Measurements from ENCODE around the gene DGKB.

DNA sequence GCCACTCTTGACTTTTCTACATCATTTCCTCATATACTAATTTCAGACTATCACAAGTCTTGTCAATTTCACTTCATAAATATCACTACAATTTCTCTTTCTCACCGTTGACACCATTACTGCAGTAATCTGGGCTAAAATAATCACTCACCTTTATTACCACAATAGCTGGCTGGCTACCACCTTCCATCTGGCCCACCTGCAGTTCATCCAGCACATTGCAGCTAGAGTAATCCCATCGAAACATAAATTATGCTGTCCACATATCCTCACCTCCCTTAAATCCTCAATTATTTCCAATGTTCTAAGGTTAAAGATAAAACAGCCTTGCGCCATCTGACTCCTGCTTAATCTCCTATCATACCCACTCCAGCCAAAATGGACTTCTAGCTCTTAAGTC, 16.0 kb downstream of the DGKB start:
- TF ChIP-seq TAF1 (IDR thresholded peaks at IDR 0.05; ENCODE audit: borderline replicate concordance, low read depth, low read length) (no peak), FOSL2 (IDR thresholded peaks at IDR 0.05; ENCODE audit: borderline replicate concordance, low read depth) (no peak), GABPA (IDR thresholded peaks at IDR 0.05; ENCODE audit: low read depth) (no peak), CHD2 (IDR thresholded peaks at IDR 0.05; ENCODE audit: low read length, partially characterized antibody) (no peak), MXI1 (IDR thresholded peaks at IDR 0.05; ENCODE audit: low read depth, low read length) (no peak)
- TF ChIP-seq, protein P1, sequence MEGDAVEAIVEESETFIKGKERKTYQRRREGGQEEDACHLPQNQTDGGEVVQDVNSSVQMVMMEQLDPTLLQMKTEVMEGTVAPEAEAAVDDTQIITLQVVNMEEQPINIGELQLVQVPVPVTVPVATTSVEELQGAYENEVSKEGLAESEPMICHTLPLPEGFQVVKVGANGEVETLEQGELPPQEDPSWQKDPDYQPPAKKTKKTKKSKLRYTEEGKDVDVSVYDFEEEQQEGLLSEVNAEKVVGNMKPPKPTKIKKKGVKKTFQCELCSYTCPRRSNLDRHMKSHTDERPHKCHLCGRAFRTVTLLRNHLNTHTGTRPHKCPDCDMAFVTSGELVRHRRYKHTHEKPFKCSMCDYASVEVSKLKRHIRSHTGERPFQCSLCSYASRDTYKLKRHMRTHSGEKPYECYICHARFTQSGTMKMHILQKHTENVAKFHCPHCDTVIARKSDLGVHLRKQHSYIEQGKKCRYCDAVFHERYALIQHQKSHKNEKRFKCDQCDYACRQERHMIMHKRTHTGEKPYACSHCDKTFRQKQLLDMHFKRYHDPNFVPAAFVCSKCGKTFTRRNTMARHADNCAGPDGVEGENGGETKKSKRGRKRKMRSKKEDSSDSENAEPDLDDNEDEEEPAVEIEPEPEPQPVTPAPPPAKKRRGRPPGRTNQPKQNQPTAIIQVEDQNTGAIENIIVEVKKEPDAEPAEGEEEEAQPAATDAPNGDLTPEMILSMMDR (IDR thresholded peaks at IDR 0.05) = no peak; the same call in 1 of the 2 replicates
- TF ChIP-seq, protein P2, sequence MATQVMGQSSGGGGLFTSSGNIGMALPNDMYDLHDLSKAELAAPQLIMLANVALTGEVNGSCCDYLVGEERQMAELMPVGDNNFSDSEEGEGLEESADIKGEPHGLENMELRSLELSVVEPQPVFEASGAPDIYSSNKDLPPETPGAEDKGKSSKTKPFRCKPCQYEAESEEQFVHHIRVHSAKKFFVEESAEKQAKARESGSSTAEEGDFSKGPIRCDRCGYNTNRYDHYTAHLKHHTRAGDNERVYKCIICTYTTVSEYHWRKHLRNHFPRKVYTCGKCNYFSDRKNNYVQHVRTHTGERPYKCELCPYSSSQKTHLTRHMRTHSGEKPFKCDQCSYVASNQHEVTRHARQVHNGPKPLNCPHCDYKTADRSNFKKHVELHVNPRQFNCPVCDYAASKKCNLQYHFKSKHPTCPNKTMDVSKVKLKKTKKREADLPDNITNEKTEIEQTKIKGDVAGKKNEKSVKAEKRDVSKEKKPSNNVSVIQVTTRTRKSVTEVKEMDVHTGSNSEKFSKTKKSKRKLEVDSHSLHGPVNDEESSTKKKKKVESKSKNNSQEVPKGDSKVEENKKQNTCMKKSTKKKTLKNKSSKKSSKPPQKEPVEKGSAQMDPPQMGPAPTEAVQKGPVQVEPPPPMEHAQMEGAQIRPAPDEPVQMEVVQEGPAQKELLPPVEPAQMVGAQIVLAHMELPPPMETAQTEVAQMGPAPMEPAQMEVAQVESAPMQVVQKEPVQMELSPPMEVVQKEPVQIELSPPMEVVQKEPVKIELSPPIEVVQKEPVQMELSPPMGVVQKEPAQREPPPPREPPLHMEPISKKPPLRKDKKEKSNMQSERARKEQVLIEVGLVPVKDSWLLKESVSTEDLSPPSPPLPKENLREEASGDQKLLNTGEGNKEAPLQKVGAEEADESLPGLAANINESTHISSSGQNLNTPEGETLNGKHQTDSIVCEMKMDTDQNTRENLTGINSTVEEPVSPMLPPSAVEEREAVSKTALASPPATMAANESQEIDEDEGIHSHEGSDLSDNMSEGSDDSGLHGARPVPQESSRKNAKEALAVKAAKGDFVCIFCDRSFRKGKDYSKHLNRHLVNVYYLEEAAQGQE (IDR thresholded peaks at IDR 0.05; ENCODE audit: low read depth, low read length) = no peak

Data from SK-N-SH (cell line).